ENCODE results near the gene SPATA21.

SPATA21 gene

GRCh38 chr1:16451841-16452528, 14.8 kb upstream of the SPATA21 start:
- Histone ChIP-seq H3K36me3 (ENCODE audit: control insufficient read depth in 1 of 2, insufficient read depth in 2 of 2, low read length in 2 of 2) (peaks cover 52 to 84% of the 10 kb centered on the region in 2 donors), H3K4me3 (ENCODE audit: low read depth in 1 of 2, low read length in 2 of 2) (no peak overlapping the region), H3K9me3 (ENCODE audit: control insufficient read depth in 1 of 2, low read length in 2 of 2) (no peaks in the 10 kb centered on the region), H3K27me3 (ENCODE audit: control insufficient read depth in 1 of 2, insufficient read depth in 2 of 2, low read length in 2 of 2) (no peaks in the 10 kb centered on the region), H3K4me1 (ENCODE audit: control insufficient read depth in 1 of 2, insufficient read depth in 2 of 2, low read length in 2 of 2) (no peaks in the 10 kb centered on the region), H3K9ac (ENCODE audit: low read depth in 1 of 2, low read length in 2 of 2) (no peak overlapping the region), H3K27ac (ENCODE audit: low read depth, low read length) (no peak overlapping the region)

GRCh38 chr1:16450863-16451481, 13.7 kb upstream of the SPATA21 start:
- Histone ChIP-seq H3K9ac (ENCODE audit: low read depth in 1 of 2, low read length in 2 of 2) (no peak overlapping the region), H3K9me3 (ENCODE audit: control insufficient read depth in 1 of 2, low read length in 2 of 2) (no peaks in the 10 kb centered on the region), H3K4me1 (ENCODE audit: control insufficient read depth in 1 of 2, insufficient read depth in 2 of 2, low read length in 2 of 2) (no peaks in the 10 kb centered on the region), H3K36me3 (ENCODE audit: control insufficient read depth in 1 of 2, insufficient read depth in 2 of 2, low read length in 2 of 2) (peaks cover 44 to 80% of the 10 kb centered on the region in 2 donors), H3K27me3 (ENCODE audit: control insufficient read depth in 1 of 2, insufficient read depth in 2 of 2, low read length in 2 of 2) (no peaks in the 10 kb centered on the region), H3K27ac (ENCODE audit: low read depth, low read length) (no peak overlapping the region), H3K4me3 (ENCODE audit: low read depth in 1 of 2, low read length in 2 of 2) (no peak overlapping the region)

- H3K9me3 ChIP-seq (ENCODE audit: control insufficient read depth in 1 of 2, low read length in 2 of 2): no peaks in the 10 kb centered on the region
- no peak overlapping the region for H3K27ac ChIP-seq (ENCODE audit: low read depth, low read length)
- peaks cover 40 to 75% of the 10 kb centered on the region in 2 donors for H3K36me3 ChIP-seq (ENCODE audit: control insufficient read depth in 1 of 2, insufficient read depth in 2 of 2, low read length in 2 of 2)
Measured at GRCh38 chr1:16449666-16450065, 12.4 kb upstream of the SPATA21 start.

GRCh38 chr1:16449065-16449464, 11.8 kb upstream of the SPATA21 start:
- no peak overlapping the region for H3K4me3 ChIP-seq (ENCODE audit: low read depth in 1 of 2, low read length in 2 of 2)
- H3K9ac ChIP-seq (ENCODE audit: low read depth in 1 of 2, low read length in 2 of 2): no peak overlapping the region
- H3K27ac ChIP-seq (ENCODE audit: low read depth, low read length): no peak overlapping the region
- H3K36me3 ChIP-seq (ENCODE audit: control insufficient read depth in 1 of 2, insufficient read depth in 2 of 2, low read length in 2 of 2): peaks cover 44 to 81% of the 10 kb centered on the region in 2 donors
- H3K9me3 ChIP-seq (ENCODE audit: control insufficient read depth in 1 of 2, low read length in 2 of 2): no peaks in the 10 kb centered on the region
- H3K27me3 ChIP-seq (ENCODE audit: control insufficient read depth in 1 of 2, insufficient read depth in 2 of 2, low read length in 2 of 2): no peaks in the 10 kb centered on the region
- H3K4me1 ChIP-seq (ENCODE audit: control insufficient read depth in 1 of 2, insufficient read depth in 2 of 2, low read length in 2 of 2): no peaks in the 10 kb centered on the region

More at GRCh38 chr1:16449666-16450065, 12.4 kb upstream of the SPATA21 start:
- Histone ChIP-seq H3K27me3 (ENCODE audit: control insufficient read depth in 1 of 2, insufficient read depth in 2 of 2, low read length in 2 of 2) (no peaks in the 10 kb centered on the region), H3K4me3 (ENCODE audit: low read depth in 1 of 2, low read length in 2 of 2) (no peak overlapping the region), H3K9ac (ENCODE audit: low read depth in 1 of 2, low read length in 2 of 2) (no peak overlapping the region), H3K4me1 (ENCODE audit: control insufficient read depth in 1 of 2, insufficient read depth in 2 of 2, low read length in 2 of 2) (no peaks in the 10 kb centered on the region)

- Histone ChIP-seq H3K4me3 (ENCODE audit: low read depth in 1 of 2, low read length in 2 of 2) (no peak overlapping the region), H3K36me3 (ENCODE audit: control insufficient read depth in 1 of 2, insufficient read depth in 2 of 2, low read length in 2 of 2) (peaks cover 41 to 78% of the 10 kb centered on the region in 2 donors), H3K27me3 (ENCODE audit: control insufficient read depth in 1 of 2, insufficient read depth in 2 of 2, low read length in 2 of 2) (no peaks in the 10 kb centered on the region), H3K4me1 (ENCODE audit: control insufficient read depth in 1 of 2, insufficient read depth in 2 of 2, low read length in 2 of 2) (peaks cover 3 to 5% of the 10 kb centered on the region in 2 donors), H3K27ac (ENCODE audit: low read depth, low read length) (no peak overlapping the region), H3K9me3 (ENCODE audit: control insufficient read depth in 1 of 2, low read length in 2 of 2) (no peaks in the 10 kb centered on the region), H3K9ac (ENCODE audit: low read depth in 1 of 2, low read length in 2 of 2) (no peak overlapping the region)
Measured at GRCh38 chr1:16447641-16448040, 10.4 kb upstream of the SPATA21 start.

- Histone ChIP-seq H3K27ac (ENCODE audit: low read depth, low read length) (no peak overlapping the region), H3K27me3 (ENCODE audit: control insufficient read depth in 1 of 2, insufficient read depth in 2 of 2, low read length in 2 of 2) (no peaks in the 10 kb centered on the region), H3K9me3 (ENCODE audit: control insufficient read depth in 1 of 2, low read length in 2 of 2) (no peaks in the 10 kb centered on the region), H3K4me3 (ENCODE audit: low read depth in 1 of 2, low read length in 2 of 2) (no peak overlapping the region), H3K4me1 (ENCODE audit: control insufficient read depth in 1 of 2, insufficient read depth in 2 of 2, low read length in 2 of 2) (peaks cover 4 to 19% of the 10 kb centered on the region in 2 donors), H3K36me3 (ENCODE audit: control insufficient read depth in 1 of 2, insufficient read depth in 2 of 2, low read length in 2 of 2) (peaks cover 32 to 65% of the 10 kb centered on the region in 2 donors), H3K9ac (ENCODE audit: low read depth in 1 of 2, low read length in 2 of 2) (no peak overlapping the region)
Measured at GRCh38 chr1:16446116-16446515, 8.9 kb upstream of the SPATA21 start.

GRCh38 chr1:16445052-16445451, 7.8 kb upstream of the SPATA21 start:
- no peaks in the 10 kb centered on the region for H3K9me3 ChIP-seq (ENCODE audit: control insufficient read depth in 1 of 2, low read length in 2 of 2)
- peaks cover 4 to 23% of the 10 kb centered on the region in 2 donors for H3K4me1 ChIP-seq (ENCODE audit: control insufficient read depth in 1 of 2, insufficient read depth in 2 of 2, low read length in 2 of 2)
- H3K27ac ChIP-seq (ENCODE audit: low read depth, low read length): no peak overlapping the region
- H3K4me3 ChIP-seq (ENCODE audit: low read depth in 1 of 2, low read length in 2 of 2): no peak overlapping the region
- H3K36me3 ChIP-seq (ENCODE audit: control insufficient read depth in 1 of 2, insufficient read depth in 2 of 2, low read length in 2 of 2): peaks cover 32 to 56% of the 10 kb centered on the region in 2 donors
- H3K9ac ChIP-seq (ENCODE audit: low read depth in 1 of 2, low read length in 2 of 2): no peak overlapping the region
- no peaks in the 10 kb centered on the region for H3K27me3 ChIP-seq (ENCODE audit: control insufficient read depth in 1 of 2, insufficient read depth in 2 of 2, low read length in 2 of 2)

GRCh38 chr1:16443975-16444770, 6.9 kb upstream of the SPATA21 start:
- H3K36me3 ChIP-seq (ENCODE audit: control insufficient read depth in 1 of 2, insufficient read depth in 2 of 2, low read length in 2 of 2): peaks cover 25 to 48% of the 10 kb centered on the region in 2 donors
- H3K27ac ChIP-seq (ENCODE audit: low read depth, low read length): no peak overlapping the region
- no peak overlapping the region for H3K4me3 ChIP-seq (ENCODE audit: low read depth in 1 of 2, low read length in 2 of 2)
- no peaks in the 10 kb centered on the region for H3K9me3 ChIP-seq (ENCODE audit: control insufficient read depth in 1 of 2, low read length in 2 of 2)
- no peak overlapping the region for H3K9ac ChIP-seq (ENCODE audit: low read depth in 1 of 2, low read length in 2 of 2)
- H3K27me3 ChIP-seq (ENCODE audit: control insufficient read depth in 1 of 2, insufficient read depth in 2 of 2, low read length in 2 of 2): no peaks in the 10 kb centered on the region
- H3K4me1 ChIP-seq (ENCODE audit: control insufficient read depth in 1 of 2, insufficient read depth in 2 of 2, low read length in 2 of 2): peaks cover 4 to 24% of the 10 kb centered on the region in 2 donors

GRCh38 chr1:16442941-16443340, 5.7 kb upstream of the SPATA21 start:
- H3K9ac ChIP-seq (ENCODE audit: low read depth in 1 of 2, low read length in 2 of 2): no peak overlapping the region
- peaks cover 14 to 35% of the 10 kb centered on the region in 2 donors for H3K36me3 ChIP-seq (ENCODE audit: control insufficient read depth in 1 of 2, insufficient read depth in 2 of 2, low read length in 2 of 2)
- no peaks in the 10 kb centered on the region for H3K27me3 ChIP-seq (ENCODE audit: control insufficient read depth in 1 of 2, insufficient read depth in 2 of 2, low read length in 2 of 2)
- H3K4me3 ChIP-seq (ENCODE audit: low read depth in 1 of 2, low read length in 2 of 2): no peak overlapping the region
- peaks cover 4 to 24% of the 10 kb centered on the region in 2 donors for H3K4me1 ChIP-seq (ENCODE audit: control insufficient read depth in 1 of 2, insufficient read depth in 2 of 2, low read length in 2 of 2)
- no peaks in the 10 kb centered on the region for H3K9me3 ChIP-seq (ENCODE audit: control insufficient read depth in 1 of 2, low read length in 2 of 2)
- H3K27ac ChIP-seq (ENCODE audit: low read depth, low read length): no peak overlapping the region

- peaks cover 4 to 24% of the 10 kb centered on the region in 2 donors for H3K4me1 ChIP-seq (ENCODE audit: control insufficient read depth in 1 of 2, insufficient read depth in 2 of 2, low read length in 2 of 2)
- H3K27me3 ChIP-seq (ENCODE audit: control insufficient read depth in 1 of 2, insufficient read depth in 2 of 2, low read length in 2 of 2): no peaks in the 10 kb centered on the region
- H3K27ac ChIP-seq (ENCODE audit: low read depth, low read length): no peak overlapping the region
- H3K9ac ChIP-seq (ENCODE audit: low read depth in 1 of 2, low read length in 2 of 2): no peak overlapping the region
- no peaks in the 10 kb centered on the region for H3K9me3 ChIP-seq (ENCODE audit: control insufficient read depth in 1 of 2, low read length in 2 of 2)
- no peak overlapping the region for H3K4me3 ChIP-seq (ENCODE audit: low read depth in 1 of 2, low read length in 2 of 2)
- H3K36me3 ChIP-seq (ENCODE audit: control insufficient read depth in 1 of 2, insufficient read depth in 2 of 2, low read length in 2 of 2): peaks cover 12 to 28% of the 10 kb centered on the region in 2 donors
Measured at GRCh38 chr1:16442265-16442664, 5.0 kb upstream of the SPATA21 start.

Measured in duodenal mucosa (tissue), 2 donors.